GM08714 (cell line): ENCODE results near the gene SCD5.

Experiments
- H3K4me3 ChIP-seq: fragments of 200-500 bp; sonication (Bioruptor generic); 2 replicates; pipeline ENCODE4 v1.5.1; 2014; ENCODE audit warnings: mild to moderate bottlenecking, low read length, inconsistent platforms
- ZNF274 ChIP-seq: IDR thresholded peaks from 2 replicates; pipeline ENCODE4 v1.6.1; 2012; ENCODE audit warnings: mild to moderate bottlenecking, low read depth, low read length

Gene SCD5

DNA sequence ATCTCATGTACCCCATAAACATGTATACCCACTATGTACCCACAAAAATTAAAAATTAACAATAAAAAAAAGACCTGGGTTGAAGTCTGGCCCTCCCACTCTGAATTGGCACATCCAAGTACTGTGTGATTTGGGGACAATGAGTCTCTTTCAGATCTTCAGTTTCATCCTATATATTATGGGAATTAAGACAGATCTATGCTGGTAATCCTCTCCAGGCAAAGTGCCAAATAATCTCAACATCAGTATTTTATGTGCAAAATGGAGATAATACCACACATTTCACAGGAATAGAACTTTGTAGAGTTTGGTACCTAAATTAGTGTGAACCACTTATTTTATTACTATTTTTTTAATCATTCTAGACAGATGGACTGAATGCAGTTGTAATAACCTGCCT, 11.0 kb upstream of the SCD5 start:
- no peak for TF ChIP-seq ZNF274
- no peak overlapping the region for H3K4me3 ChIP-seq

DNA sequence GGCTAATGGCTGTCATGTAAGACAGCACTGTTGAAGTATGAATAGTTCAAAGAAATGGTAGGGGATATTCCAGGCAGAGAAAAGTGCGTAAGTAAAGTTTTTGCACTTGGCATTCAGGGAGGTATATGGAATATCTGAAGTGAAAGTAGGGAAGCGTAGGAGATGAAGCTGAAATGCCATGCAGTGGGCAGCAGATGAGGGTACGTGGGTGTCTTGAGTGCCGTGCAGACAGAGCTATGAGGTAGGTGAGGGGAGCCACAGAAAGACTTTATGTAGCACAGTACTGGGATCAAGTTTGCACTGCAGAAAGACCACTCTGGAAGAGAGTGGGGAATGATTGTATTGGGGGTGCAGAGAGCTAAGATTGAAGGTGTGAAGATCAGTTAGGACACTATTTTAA, 5.2 kb upstream of the SCD5 start:
- no peak overlapping the region for H3K4me3 ChIP-seq
- no peak for TF ChIP-seq ZNF274

DNA sequence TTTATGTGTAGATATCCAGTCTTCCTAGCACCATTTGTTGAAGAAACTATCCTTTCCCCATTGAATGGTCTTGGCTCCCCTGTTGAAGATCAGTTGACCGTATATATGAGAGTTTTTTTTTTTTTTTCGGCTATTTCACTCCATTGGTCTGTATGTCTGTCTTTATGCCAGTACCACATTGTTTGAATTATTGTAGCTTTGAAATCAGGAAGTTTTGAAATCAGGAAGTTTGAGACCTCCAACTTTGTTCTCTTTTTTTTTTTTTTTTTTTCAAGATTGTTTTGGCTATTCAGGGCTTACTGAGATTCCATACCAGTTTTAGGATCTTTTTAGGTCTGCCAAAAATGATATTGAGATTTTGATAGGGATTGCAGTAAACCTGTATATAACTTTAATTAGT, 4.3 kb upstream of the SCD5 start:
- no peak overlapping the region for H3K4me3 ChIP-seq
- no peak for TF ChIP-seq ZNF274

DNA sequence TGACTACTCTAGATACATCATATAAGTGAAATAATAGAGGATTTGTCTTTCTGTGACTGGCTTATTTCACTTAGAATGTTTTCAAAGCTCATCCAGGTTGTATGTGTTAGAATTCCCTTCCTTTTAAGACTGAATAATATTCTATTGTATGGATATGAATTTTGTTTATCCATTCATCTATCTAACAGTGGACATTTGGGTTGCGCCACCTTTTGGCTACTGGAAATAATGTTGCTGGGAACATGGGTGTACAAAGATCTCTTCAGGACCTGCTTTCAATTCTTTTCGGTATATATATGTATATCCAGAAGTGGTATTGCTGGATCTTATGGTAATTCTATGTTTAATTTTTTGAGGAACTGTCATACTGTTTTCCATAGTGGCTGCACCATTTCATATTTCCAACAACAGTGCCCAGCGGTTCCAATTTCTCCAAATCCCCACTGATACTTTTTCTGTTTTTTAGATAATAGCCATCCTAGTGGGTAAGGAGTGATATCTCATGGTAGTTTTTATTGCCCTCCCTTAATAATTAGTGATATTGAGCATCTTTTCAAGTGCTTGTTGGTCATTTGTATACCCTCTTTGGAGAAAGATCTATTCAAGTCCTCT, 3.4 kb upstream of the SCD5 start:
- H3K4me3 ChIP-seq: no peak overlapping the region
- TF ChIP-seq ZNF274: no peak

DNA sequence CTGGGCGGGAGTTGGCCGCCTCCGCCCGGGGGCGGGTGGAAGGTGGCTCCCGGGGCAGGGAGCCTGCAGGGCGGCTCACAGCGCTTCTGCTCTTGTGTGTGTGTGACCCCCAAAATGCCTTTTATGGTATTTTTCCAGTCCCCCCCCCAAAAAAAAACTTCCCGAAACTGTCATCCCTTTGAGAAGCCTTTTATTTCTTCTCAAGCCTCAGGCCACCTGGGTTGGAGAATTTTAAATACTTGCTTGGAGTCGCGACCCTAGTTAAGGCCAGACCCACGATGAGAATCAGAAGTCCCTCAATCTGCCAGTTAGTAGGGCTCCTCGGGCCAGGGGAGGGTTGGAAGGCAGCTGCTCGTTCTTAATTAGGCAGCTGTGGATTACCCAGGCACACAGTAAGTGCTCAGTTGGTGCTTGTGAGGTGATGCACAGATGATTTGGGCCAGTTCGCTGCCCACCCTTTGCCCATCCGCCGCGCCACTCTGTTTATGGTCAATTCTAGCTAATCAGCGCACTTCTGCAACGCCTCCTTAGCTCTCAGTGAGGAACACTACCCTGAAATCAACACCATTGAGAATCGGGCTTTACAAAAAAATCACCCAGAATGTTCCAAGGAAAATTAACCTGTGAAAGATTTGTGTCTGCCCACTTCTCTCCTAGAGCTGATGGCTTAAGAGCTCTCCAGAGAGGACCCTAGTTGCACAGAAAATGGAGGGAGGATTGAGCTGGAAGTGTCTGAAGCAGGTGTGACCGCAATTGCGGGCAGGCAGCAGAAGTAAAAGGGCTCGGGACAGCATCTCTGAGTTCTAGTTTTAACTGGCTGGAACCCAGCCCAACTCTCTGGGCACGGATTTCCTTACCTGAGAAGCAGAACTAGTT, 648 bp upstream of the SCD5 start:
- peak overlapping the region; percentile 61; the same call in 1 of the 2 replicates for H3K4me3 ChIP-seq
- no peak for TF ChIP-seq ZNF274

DNA sequence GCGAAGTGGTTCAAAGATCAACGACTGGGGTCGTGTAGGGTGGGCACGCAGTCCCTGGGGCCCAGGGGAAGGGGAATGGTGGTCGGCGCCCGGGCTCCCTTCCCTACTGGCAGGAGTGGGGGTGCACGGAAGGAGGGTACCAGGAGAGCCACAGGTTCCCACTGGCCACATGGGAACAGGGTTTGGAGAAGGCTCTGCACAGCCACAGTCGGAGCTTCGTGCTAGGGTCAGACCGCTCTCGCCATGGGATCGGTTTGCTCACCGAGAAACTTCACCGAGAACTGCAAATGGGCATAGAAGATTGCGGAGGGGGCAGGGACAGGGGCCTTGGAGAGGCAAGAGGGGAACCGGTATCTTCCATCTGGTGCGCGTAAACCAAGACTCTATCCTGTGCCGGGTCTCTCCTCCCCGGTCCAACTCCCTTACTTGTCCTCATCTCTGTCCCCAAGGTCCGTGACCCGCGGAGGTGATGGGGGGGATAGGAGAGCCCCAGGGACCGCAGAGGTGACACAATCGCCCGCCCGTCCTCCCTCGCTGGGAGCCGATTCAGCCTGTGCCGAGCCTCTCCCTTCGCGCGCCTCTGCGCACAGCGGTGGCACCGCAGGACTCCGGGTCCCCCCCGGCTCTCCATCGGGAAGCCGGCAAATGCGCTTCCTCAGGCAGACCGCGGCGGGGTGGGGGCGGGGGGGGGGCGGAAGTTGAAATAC, 1.0 kb downstream of the SCD5 start:
- peak overlapping the region; percentile 61; the same call in 1 of the 2 replicates for H3K4me3 ChIP-seq
- TF ChIP-seq ZNF274: no peak

DNA sequence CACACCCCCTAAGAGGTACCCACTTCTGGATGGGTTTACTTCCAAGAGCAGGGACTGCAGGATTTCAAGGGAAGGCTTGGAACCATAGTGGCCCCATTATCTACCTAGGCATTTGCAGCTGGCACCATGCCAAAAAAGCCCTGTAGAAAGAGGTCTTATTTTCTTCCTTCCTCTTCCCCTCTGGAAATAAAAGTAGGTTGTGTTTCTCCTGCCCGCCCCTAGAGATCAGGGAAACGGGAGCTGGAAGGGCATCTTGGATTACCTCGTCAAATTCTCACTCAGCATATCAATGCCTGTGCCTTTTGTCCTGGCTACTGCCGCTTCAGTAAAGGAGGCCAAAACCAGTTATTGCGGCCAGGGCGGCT, 1.6 kb downstream of the SCD5 start:
- H3K4me3 ChIP-seq: no peak overlapping the region; the same call in 1 of the 2 replicates

DNA sequence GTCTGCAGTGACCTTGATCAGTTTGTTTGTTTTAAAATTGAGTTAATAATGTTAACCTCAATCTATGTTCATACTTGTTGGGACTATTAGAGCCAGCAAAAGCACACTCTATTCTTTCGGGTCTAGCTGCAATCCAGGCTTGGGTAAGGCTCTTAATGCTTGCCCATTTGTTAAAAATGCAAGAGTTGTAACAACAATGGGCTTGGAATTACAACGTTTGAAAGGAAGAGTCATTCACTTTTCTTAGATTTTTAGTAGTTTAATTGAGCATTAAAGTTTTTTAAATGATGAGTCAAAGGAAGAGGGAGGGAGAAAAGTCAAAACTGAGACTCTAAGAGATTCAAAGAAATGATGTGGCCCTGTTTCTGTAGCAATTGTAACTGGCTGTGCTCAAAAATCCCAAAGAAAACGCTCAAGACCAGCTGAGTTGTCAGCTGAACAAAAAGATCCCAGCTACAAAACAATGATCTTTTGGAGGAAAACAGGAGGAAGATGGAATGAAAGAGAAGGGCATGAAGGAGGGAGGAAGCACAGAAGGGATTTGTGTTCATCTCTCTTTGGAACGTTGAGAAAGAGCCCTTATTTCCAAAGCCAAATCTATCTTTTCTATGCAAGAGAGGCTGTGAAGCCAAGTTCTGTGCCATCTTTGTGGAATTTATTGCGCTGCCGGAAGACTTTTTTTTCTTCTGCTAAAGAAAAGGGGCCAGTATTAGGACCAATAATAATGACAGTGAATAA, 5.5 kb downstream of the SCD5 start:
- no peak for TF ChIP-seq ZNF274

More for the DNA sequence above, 1.6 kb downstream of the SCD5 start:
- TF ChIP-seq ZNF274: no peak

DNA sequence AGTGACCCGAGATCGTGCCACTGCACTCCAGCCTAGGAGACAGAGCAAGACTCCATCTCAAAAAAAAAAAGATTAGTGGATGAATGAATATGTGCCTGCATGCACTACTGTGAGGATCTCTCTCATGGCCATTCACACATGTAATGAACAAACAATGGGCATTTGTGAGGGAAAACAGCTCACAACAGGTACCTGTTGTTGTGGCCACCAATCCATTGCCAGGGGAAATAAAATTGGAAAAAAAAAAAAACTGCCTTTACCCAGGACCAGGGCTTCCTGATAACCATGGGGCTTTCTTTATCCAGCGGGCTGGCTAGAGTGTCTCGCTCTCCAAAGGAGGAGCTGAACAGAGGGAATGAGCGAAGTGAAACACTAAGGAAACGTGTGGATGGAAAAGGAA, 7.4 kb downstream of the SCD5 start:
- no peak overlapping the region for H3K4me3 ChIP-seq
- no peak for TF ChIP-seq ZNF274

More for the DNA sequence above, 5.5 kb downstream of the SCD5 start:
- H3K4me3 ChIP-seq: no peak overlapping the region

DNA sequence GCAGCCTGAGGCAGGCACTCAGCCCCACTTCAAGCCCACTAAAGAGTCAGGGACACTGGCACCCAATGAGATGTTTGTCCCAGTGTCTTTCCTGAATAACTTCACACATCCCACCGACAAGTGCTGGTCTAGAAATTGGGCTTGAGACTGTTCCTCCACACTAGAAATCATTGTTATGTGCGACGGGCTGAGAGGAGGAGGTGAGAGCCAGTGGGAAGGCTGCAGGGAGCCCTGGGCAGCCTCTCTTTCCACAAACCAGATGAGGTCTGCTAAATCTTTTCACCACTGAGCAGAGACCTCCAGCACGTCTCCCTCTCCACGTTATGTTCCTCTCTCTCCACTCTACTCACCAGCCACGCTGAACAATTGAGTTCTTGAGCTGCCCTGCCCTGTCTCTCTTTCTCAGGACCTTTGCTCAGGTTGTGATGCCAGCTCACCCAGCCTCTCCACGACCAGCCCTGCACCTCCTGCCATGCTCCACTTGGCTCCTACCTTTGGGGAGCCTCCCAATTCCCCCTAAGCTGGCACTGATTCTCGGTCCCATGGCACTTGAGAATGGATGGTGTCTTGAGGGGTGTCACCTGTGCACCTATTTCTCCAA, 8.4 kb downstream of the SCD5 start:
- TF ChIP-seq ZNF274: no peak
- no peak overlapping the region for H3K4me3 ChIP-seq

DNA sequence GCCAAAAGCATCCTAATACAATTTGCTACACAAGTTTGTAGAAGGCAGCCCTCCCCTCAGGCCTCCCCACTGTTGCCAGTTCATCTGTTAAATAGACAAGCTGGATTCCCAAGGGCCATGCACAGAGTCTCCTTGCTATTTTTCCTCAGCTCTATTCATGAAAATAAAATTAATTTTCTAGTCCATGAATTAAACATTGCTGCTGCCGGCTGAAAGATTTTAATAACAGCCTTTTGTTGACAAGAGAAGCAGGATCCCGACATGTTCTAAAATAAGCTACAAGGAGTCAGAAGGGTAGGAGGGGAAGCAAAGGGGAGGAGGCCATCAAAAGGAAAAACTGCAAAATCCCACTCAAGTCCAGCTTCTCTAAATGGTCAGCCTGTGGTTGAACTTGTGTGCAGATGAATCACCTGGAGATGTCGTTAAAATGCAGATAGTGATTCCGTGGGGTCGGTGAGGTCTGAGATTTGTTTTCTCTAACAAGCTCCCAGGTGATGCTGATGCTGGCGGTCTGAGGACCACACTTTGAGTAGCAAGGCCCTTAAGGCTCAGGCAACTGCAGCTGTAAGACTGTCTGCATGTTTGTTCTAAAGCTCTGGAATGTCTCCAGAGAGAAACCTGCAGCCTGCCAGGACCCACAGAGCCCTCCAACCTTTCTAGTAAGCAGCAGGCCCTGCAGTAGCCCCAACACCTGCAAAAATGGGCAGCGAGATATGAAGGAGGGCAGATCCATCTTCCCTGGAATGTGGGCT, 9.4 kb downstream of the SCD5 start:
- no peak overlapping the region for H3K4me3 ChIP-seq
- TF ChIP-seq ZNF274: no peak

DNA sequence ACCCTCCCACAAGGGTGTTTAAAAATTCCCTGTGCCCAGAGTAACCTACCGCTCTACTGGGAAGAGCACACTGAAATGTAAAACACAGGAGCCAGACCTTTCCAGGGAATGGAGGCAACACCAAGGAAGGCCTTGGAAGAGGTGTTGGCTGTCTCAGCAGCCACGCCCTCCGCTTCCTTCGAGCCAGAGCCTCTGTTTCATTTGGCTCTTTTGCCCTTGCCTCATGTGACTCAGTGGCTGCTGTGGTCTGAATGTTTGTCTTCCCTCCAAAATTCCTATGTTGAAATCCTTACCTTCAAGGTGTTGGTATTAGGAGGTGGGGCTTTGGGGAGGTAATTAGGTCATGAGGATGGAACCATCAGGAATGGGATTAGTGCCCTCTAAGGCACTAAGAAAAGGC, 11.3 kb downstream of the SCD5 start:
- no peak for TF ChIP-seq ZNF274
- no peak overlapping the region for H3K4me3 ChIP-seq

DNA sequence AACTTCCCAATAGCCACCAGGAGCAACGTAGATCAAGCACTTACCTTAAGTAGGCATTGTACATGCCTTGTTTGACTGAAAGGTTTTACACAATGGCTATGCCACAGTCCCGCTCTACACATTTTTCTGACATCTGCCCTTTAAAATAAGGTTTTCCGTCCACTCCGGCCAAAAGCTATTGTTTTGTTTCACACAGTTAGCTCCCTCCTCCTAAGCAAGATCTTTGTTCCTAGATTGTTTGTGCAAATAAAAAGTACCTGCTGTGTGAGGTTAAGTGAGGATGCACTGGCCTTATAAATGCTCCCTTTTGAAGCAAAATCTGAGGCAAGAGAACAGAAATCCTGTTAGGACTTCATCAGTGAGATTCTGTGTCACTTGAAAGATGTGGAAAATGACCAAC, 11.8 kb downstream of the SCD5 start:
- no peak overlapping the region for H3K4me3 ChIP-seq
- no peak for TF ChIP-seq ZNF274
